Keratinocyte (primary cell): ENCODE measurements around the gene PLPP3.

Experiments
- CTCF ChIP-seq, 3 experiments: IDR thresholded peaks in 1 of 3; conservative IDR thresholded peaks in 1 of 3; optimal IDR thresholded peaks in 1 of 3; 2 replicates in 2 of 3; 3 replicates in 1 of 3; pipeline versions ENCODE3 to v1.5.1; 2011; ENCODE audit warnings: low read length in 3 of 3, mild to moderate bottlenecking in 3 of 3, moderate library complexity in 2 of 3, control low read depth in 1 of 3, inconsistent platforms in 1 of 3; ENCODE audit not compliant: insufficient read depth in 2 of 3; ENCODE audit errors: extremely low read depth in 1 of 3
- EZH2 ChIP-seq: IDR thresholded peaks from one replicate; pipeline ENCODE4 v1.6.1; 2012; ENCODE audit warnings: inconsistent platforms, mild to moderate bottlenecking, low read length, moderate library complexity

DNA sequence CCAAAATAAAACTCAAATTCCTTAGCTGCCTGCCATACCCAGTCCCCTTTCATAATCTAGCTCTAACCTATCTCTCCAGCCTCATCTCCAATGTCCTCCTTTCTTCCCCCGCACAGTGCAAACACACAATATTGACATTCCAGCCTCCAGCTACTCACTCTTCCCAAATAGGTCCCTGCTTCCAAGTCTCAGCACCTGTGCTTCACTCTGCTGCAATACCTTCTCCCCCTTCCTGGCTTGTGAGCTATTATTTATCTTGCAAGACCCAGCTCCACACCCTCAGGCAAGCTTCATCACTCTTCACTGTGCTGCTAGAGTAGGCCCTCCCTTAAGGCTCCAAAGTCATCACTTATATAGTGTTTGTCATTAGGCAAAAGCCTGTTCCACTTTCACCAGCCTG is 9.7 kb downstream of the PLPP3 start:
- TF ChIP-seq CTCF (optimal IDR thresholded peaks at IDR 0.05 in 1 of 3, IDR thresholded peaks at IDR 0.05 in 1 of 3, conservative IDR thresholded peaks at IDR 0.05 in 1 of 3; ENCODE audit: extremely low read depth in 1 of 3, insufficient read depth in 2 of 3, low read length in 3 of 3) (no peak), EZH2 (no peak)
